Rectal smooth muscle tissue (tissue), 1 donor: ENCODE results near the gene PRKX.
"Not testable (repeated sequence)": the region's sequence is repeated elsewhere in the genome, so short reads cannot be mapped to it uniquely, and the experiment has no call there.

Source experiments
- H3K27ac ChIP-seq: one replicate; pipeline ENCODE4 v1.7.0; 2013; ENCODE audit warnings: low read depth, low read length, inconsistent platforms
- H3K27me3 ChIP-seq: one replicate; pipeline ENCODE4 v1.7.0; 2013; ENCODE audit warnings: low read length; ENCODE audit not compliant: control insufficient read depth, insufficient read depth
- H3K36me3 ChIP-seq: one replicate; pipeline ENCODE4 v1.7.0; 2013; ENCODE audit warnings: low read length; ENCODE audit not compliant: control insufficient read depth, insufficient read depth
- H3K4me1 ChIP-seq: one replicate; pipeline ENCODE4 v1.7.0; 2013; ENCODE audit warnings: low read length; ENCODE audit not compliant: control insufficient read depth, insufficient read depth
- H3K4me3 ChIP-seq: one replicate; pipeline ENCODE4 v1.7.0; 2013; ENCODE audit warnings: low read length
- H3K9ac ChIP-seq: one replicate; pipeline ENCODE4 v1.7.0; 2013; ENCODE audit warnings: low read length

PRKX gene

GRCh38 chrX:3627594-3627993, 85.9 kb downstream of the PRKX start:
- Histone ChIP-seq H3K27me3 (no peaks in the 10 kb centered on the region), H3K4me3 (no peak overlapping the region), H3K4me1 (no peaks in the 10 kb centered on the region), H3K36me3 (no peaks in the 10 kb centered on the region), H3K27ac (no peak overlapping the region), H3K9ac (no peak overlapping the region)

GRCh38 chrX:3621414-3621813, 92.0 kb downstream of the PRKX start:
- H3K4me3 ChIP-seq = no peak overlapping the region
- H3K27me3 ChIP-seq = no peaks in the 10 kb centered on the region
- no peaks in the 10 kb centered on the region for H3K4me1 ChIP-seq
- no peak overlapping the region for H3K9ac ChIP-seq
- no peak overlapping the region for H3K27ac ChIP-seq
- peaks cover 3% of the 10 kb centered on the region for H3K36me3 ChIP-seq

- not testable (repeated sequence) for H3K4me3 ChIP-seq, H3K9ac ChIP-seq, H3K27me3 ChIP-seq, H3K27ac ChIP-seq, H3K4me1 ChIP-seq, H3K36me3 ChIP-seq
These were observed 101.7 kb downstream of the PRKX start for GRCh38 chrX:3611744-3612143.

- H3K27ac ChIP-seq = no peak overlapping the region
- no peak overlapping the region for H3K4me3 ChIP-seq
- H3K9ac ChIP-seq = no peak overlapping the region
- no peaks in the 10 kb centered on the region for H3K4me1 ChIP-seq
- no peaks in the 10 kb centered on the region for H3K36me3 ChIP-seq
- no peaks in the 10 kb centered on the region for H3K27me3 ChIP-seq
These were observed 103.6 kb downstream of the PRKX start for GRCh38 chrX:3609810-3610209.

- Histone ChIP-seq H3K27ac (no peak overlapping the region), H3K9ac (no peak overlapping the region), H3K4me1 (no peaks in the 10 kb centered on the region), H3K27me3 (no peaks in the 10 kb centered on the region), H3K4me3 (no peak overlapping the region), H3K36me3 (no peaks in the 10 kb centered on the region)
These were observed 110.3 kb downstream of the PRKX start for GRCh38 chrX:3603026-3603661.

GRCh38 chrX:3599802-3600430, 113.5 kb downstream of the PRKX start:
- no peaks in the 10 kb centered on the region for H3K36me3 ChIP-seq
- H3K4me1 ChIP-seq = no peaks in the 10 kb centered on the region
- no peak overlapping the region for H3K4me3 ChIP-seq
- H3K27ac ChIP-seq = no peak overlapping the region
- H3K9ac ChIP-seq = no peak overlapping the region
- H3K27me3 ChIP-seq = no peaks in the 10 kb centered on the region

- H3K4me1 ChIP-seq = no peaks in the 10 kb centered on the region
- no peaks in the 10 kb centered on the region for H3K36me3 ChIP-seq
- H3K9ac ChIP-seq = no peak overlapping the region
- no peaks in the 10 kb centered on the region for H3K27me3 ChIP-seq
- H3K27ac ChIP-seq = no peak overlapping the region
- no peak overlapping the region for H3K4me3 ChIP-seq
These were observed 114.7 kb downstream of the PRKX start for GRCh38 chrX:3598709-3599108.

GRCh38 chrX:3598046-3598605, 115.3 kb downstream of the PRKX start:
- H3K4me3 ChIP-seq = no peak overlapping the region
- H3K27me3 ChIP-seq = no peaks in the 10 kb centered on the region
- no peak overlapping the region for H3K27ac ChIP-seq
- H3K9ac ChIP-seq = no peak overlapping the region
- no peaks in the 10 kb centered on the region for H3K36me3 ChIP-seq
- no peaks in the 10 kb centered on the region for H3K4me1 ChIP-seq

GRCh38 chrX:3592184-3592583, 121.3 kb downstream of the PRKX start:
- no peak overlapping the region for H3K4me3 ChIP-seq
- no peak overlapping the region for H3K9ac ChIP-seq
- H3K27ac ChIP-seq = no peak overlapping the region
- H3K27me3 ChIP-seq = no peaks in the 10 kb centered on the region
- H3K36me3 ChIP-seq = no peaks in the 10 kb centered on the region
- H3K4me1 ChIP-seq = no peaks in the 10 kb centered on the region

GRCh38 chrX:3589474-3589873, 124.0 kb downstream of the PRKX start:
- Histone ChIP-seq H3K27me3 (no peaks in the 10 kb centered on the region), H3K9ac (no peak overlapping the region), H3K4me3 (no peak overlapping the region), H3K4me1 (no peaks in the 10 kb centered on the region), H3K36me3 (no peaks in the 10 kb centered on the region), H3K27ac (no peak overlapping the region)

- H3K27ac ChIP-seq = no peak overlapping the region
- no peaks in the 10 kb centered on the region for H3K4me1 ChIP-seq
- no peaks in the 10 kb centered on the region for H3K36me3 ChIP-seq
- no peak overlapping the region for H3K9ac ChIP-seq
- H3K4me3 ChIP-seq = no peak overlapping the region
- H3K27me3 ChIP-seq = no peaks in the 10 kb centered on the region
These were observed 127.7 kb downstream of the PRKX start for GRCh38 chrX:3585719-3586118.

- Histone ChIP-seq H3K36me3 (no peaks in the 10 kb centered on the region), H3K4me3 (no peak overlapping the region), H3K9ac (no peak overlapping the region), H3K27me3 (no peaks in the 10 kb centered on the region), H3K4me1 (no peaks in the 10 kb centered on the region), H3K27ac (no peak overlapping the region)
These were observed 128.9 kb downstream of the PRKX start for GRCh38 chrX:3584415-3584996.

- Histone ChIP-seq H3K27me3 (no peaks in the 10 kb centered on the region), H3K27ac (no peak overlapping the region), H3K9ac (no peak overlapping the region), H3K4me3 (no peak overlapping the region), H3K4me1 (no peaks in the 10 kb centered on the region), H3K36me3 (no peaks in the 10 kb centered on the region)
These were observed 131.0 kb downstream of the PRKX start for GRCh38 chrX:3582451-3582850.
